HFF-Myc (cell line): ENCODE measurements around the gene NAT10.
"Not testable (repeated sequence)": the region's sequence is repeated elsewhere in the genome, so short reads cannot be mapped to it uniquely, and the experiment has no call there.

ENCODE experiments used
- DNase-seq: peaks from one replicate; pipeline ENCODE4 v3.0.0-alpha.2; 2011; ENCODE audit warnings: low read depth; ENCODE audit errors: extremely low read depth
- H3K4me3 ChIP-seq: replicated peaks from 2 replicates; pipeline ENCODE4 v1.5.1; 2011; ENCODE audit warnings: low read depth, mild to moderate bottlenecking, control low read depth, low read length
- CTCF ChIP-seq: IDR thresholded peaks from 2 replicates; pipeline ENCODE4 v1.5.1; 2012; ENCODE audit warnings: mild to moderate bottlenecking, low read depth, low read length, control low read depth; ENCODE audit errors: missing control alignments

NAT10 gene

DNA sequence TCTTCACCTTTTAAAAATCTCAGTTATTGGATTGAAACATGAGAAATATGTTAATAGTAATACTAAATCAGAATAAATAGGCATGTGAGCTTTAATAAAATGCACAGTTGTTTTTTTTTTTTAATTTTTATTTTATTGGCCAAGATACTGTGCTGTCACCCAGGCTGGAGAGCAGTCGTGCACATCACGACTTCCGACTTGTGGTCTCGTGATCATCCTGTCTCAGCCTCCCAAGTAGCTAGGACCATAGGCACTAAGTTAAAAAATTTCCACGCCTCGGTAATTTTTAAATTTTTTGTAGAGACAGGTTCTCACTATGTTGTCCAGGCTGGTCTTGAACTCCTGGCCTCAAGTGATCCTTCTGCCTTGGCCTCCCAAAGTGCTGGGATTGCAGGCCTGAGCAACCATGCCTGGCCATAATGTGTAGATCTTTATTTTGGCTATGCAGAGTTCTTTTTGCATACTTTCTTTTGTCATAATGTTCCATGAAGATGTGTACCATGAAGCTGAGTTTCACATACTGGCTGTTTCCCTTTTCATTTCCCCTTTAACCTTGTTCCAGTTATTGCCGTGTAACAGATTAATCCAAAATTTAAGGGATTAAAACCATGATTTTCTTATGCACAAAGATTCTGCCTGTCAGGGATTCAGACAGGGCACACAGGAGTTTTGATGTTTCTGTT lies 37.9 kb upstream of the NAT10 start:
- TF ChIP-seq CTCF, result no peak
- DNase-seq, result no peak
- H3K4me3 ChIP-seq, result no peak overlapping the region

DNA sequence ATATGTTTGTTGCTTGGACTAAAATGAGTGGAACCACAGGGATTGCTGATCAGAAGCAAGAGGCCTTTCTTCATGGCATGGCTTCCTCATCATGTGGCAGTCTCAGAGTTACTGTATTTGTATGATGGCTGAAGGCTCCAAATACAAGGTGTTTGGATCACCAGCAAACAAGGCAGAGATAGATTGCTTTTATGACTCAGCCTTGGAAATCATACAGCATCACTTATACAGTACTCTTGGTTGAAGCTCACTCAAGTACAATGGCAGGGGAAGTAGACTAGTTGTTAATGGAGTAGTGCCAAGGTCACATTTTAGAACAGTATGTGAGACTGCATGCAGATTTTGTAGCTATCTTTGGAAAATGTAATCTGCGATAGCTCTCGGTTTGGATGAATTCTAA lies 37.3 kb upstream of the NAT10 start:
- TF ChIP-seq CTCF, result no peak
- no peak for DNase-seq
- no peak overlapping the region for H3K4me3 ChIP-seq

- H3K4me3 ChIP-seq, DNase-seq: not testable (repeated sequence)
Measured at GRCh38 chr11:34071306-34071705, 34.1 kb upstream of the NAT10 start.

- no peak for TF ChIP-seq CTCF
- no peak for DNase-seq
- no peak overlapping the region for H3K4me3 ChIP-seq
Measured at GRCh38 chr11:34072041-34072440, 33.4 kb upstream of the NAT10 start.

DNA sequence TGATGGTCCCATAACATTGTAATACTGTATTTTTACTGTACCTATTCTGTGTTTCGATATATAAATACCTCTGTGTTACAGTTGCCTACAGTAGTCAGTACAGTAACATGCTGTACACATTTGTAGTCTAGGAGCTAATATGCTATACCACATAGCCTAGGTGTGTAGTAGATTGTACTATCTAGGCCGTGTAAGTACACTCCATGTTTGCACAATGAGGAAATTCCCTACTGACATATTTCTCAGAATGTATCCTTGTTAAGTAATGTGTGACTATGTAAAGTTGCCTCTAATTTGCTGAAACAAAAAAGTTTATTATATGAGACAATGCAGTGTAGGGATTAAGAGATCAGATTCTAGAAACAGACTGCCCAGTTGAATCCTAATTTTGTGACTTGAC lies 32.6 kb upstream of the NAT10 start:
- no peak for DNase-seq
- TF ChIP-seq CTCF, result no peak
- no peak overlapping the region for H3K4me3 ChIP-seq

DNA sequence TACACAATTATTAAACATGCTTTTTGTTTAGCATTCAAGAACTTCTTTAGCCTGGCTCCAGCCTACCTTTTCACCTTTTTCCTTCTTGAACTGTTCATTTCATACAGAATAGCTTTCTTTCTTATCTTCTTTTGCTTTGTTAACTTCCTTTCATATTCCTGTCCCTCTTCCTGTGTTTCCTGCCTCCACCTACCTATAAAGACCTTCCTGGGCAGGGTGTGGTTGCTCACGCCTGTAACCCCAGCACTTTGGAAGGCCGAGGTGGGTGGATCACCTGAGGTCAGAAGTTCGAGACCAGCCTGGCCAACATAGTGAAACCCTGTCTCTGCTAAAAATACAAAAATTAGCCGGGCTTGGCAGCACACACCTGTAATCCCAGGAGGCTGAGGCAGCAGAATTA lies 31.0 kb upstream of the NAT10 start:
- DNase-seq, result no peak
- H3K4me3 ChIP-seq, result no peak overlapping the region
- TF ChIP-seq CTCF, result no peak

DNA sequence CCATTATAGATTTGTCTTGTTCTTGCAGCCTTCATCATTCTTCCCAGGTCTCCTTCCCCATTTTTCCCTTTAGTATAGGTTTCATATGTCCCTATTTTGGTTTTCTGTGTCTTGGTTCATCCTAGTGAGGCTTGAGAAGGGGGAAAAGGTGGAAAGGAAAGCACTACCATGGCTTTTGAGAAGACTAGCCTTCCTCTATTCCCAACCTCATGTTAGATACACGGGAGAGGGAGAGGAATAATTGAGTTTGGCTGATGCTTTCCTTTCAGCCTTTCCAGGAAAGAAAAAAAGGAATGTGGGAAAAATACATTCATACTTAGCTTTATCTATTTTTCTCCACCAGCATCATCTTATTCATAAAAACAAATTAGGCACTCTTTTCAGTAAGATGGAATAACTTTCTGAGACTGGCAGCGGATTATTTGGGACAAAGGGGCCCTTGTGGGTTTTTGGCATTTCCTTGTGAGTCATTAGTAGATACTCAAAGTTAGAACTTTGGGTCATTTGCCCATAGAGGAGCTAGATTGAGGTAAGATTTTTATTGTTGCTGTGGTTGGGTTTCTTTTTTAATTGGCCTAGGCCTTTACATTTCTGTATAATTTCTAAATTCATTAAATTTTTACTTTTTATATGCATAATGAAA lies 30.1 kb upstream of the NAT10 start:
- no peak for DNase-seq
- no peak overlapping the region for H3K4me3 ChIP-seq
- TF ChIP-seq CTCF, result no peak
